ENCODE results near the gene VIPR1. TPM values are rescaled to one million over a fixed set of nuclear protein-coding genes. Genes with fewer than 3 reads are reported as not detected.

VIPR1 gene
- total and polyA plus RNA-seq, 2 donors (not counting 1 experiment from before 2014, with no cell fraction given), result 0.79 to 5.8 TPM

DNA sequence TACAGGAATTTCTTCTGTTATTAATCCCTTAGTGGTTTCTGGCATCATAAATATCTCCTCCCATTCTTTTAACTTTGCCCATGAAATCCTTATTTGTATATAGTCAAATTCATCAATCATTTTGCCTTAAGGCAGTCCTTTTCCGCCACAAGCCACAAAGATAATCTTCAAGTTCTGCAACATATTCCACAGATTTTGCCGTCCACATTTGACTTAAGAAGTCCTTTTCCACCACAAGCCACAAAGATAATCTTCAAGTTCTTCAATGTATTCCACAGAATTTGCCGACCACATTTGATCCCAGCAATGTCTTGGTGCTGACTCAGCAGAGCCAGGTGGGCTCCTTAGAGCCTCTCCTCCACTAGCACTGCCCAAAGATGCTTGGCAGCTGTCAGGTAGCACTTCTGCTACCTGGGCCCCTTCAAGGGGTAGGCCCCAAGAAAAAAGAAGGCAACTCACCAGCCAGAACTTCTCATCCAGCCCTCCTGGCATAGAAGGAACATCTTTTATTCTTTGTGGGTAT is 44.3 kb downstream of the VIPR1 start:
- no peak overlapping the region for H3K4me3 Mint-ChIP-seq
- Histone ChIP-seq H4K20me1 (ENCODE audit: control insufficient read depth, insufficient read depth, low read length, poor library complexity, severe bottlenecking) (no peaks in the 10 kb centered on the region), H3K36me3 (replicated peaks in 1 of 2; ENCODE audit: control extremely low read depth in 1 of 2, control insufficient read depth in 1 of 2, extremely low read depth in 1 of 2, insufficient read depth in 2 of 2, low read length in 1 of 2) (peaks cover 0 to 4% of the 10 kb centered on the region in 2 experiments), H2AFZ (ENCODE audit: insufficient read depth, low read depth, low read length, poor library complexity, severe bottlenecking) (no peak overlapping the region), H3K79me2 (ENCODE audit: control insufficient read depth, insufficient read depth, low read length) (no peaks in the 10 kb centered on the region), H3K4me1 (ENCODE audit: control insufficient read depth in 2 of 2, insufficient read depth in 2 of 2, low read length in 2 of 2) (no peaks in the 10 kb centered on the region), H3K9me3 (ENCODE audit: control extremely low read depth in 1 of 3, control insufficient read depth in 2 of 3, insufficient read depth in 1 of 3, low read length in 2 of 3) (no peaks in the 10 kb centered on the region), H3K9ac (ENCODE audit: low read length) (no peak overlapping the region), H3K4me2 (replicated peaks; ENCODE audit: low read depth, low read length, poor library complexity, severe bottlenecking) (no peak overlapping the region), H3K4me3 (ENCODE audit: control extremely low read depth in 1 of 5, extremely low read depth in 1 of 5, insufficient read depth in 1 of 5, low read depth in 2 of 5, low read length in 4 of 5) (no peak overlapping the region), H3K27me3 (replicated peaks in 1 of 4; ENCODE audit: control extremely low read depth in 1 of 4, control insufficient read depth in 3 of 4, insufficient read depth in 4 of 4, low read length in 3 of 4) (no peaks in the 10 kb centered on the region), H3K27ac (ENCODE audit: low read length in 2 of 2) (no peak overlapping the region)
- TF ChIP-seq, protein P1, sequence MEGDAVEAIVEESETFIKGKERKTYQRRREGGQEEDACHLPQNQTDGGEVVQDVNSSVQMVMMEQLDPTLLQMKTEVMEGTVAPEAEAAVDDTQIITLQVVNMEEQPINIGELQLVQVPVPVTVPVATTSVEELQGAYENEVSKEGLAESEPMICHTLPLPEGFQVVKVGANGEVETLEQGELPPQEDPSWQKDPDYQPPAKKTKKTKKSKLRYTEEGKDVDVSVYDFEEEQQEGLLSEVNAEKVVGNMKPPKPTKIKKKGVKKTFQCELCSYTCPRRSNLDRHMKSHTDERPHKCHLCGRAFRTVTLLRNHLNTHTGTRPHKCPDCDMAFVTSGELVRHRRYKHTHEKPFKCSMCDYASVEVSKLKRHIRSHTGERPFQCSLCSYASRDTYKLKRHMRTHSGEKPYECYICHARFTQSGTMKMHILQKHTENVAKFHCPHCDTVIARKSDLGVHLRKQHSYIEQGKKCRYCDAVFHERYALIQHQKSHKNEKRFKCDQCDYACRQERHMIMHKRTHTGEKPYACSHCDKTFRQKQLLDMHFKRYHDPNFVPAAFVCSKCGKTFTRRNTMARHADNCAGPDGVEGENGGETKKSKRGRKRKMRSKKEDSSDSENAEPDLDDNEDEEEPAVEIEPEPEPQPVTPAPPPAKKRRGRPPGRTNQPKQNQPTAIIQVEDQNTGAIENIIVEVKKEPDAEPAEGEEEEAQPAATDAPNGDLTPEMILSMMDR (IDR thresholded peaks at IDR 0.05), result no peak
- TF ChIP-seq EZH2 (IDR thresholded peaks at IDR 0.05; ENCODE audit: borderline replicate concordance, insufficient read depth, low read depth, low read length, poor library complexity, severe bottlenecking), result no peak
- DNase-seq, result peak; percentile 26
- no peak for ATAC-seq (ENCODE audit: low read depth)
- intact Hi-C loops (cut with micrococcal nuclease), result loop anchor here (1.0 to 2.0 kb wide), 2 partner anchors 44 to 299 kb away; partner anchors contain the start of gene VIPR1
- CTCF ChIA-PET, result interaction anchor here (1.0 to 9.0 kb wide), 18 partner anchors 7 to 299 kb away, joined by 3 to 71 read pairs (median 4); partner anchors contain the start of genes SEC22C, VIPR1 and ZBTB47
- no peaks in the 10 kb centered on the region for H3K27me3 Mint-ChIP-seq
- no peaks in the 10 kb centered on the region for H3K9me3 Mint-ChIP-seq (ENCODE audit: insufficient read depth)
- H3K4me1 Mint-ChIP-seq, result no peaks in the 10 kb centered on the region
- H3K27ac Mint-ChIP-seq, result no peak overlapping the region
- 93% methylated on average over 3 of the region's 3 CpGs for WGBS (ENCODE audit: insufficient coverage)
- POLR2A ChIA-PET, result no interaction called here

- H3K27ac Mint-ChIP-seq, result no peak overlapping the region
- intact Hi-C loops (cut with micrococcal nuclease), result loop anchor here (1.0 to 2.0 kb wide), 2 partner anchors 45 to 300 kb away; partner anchors contain the start of gene VIPR1
- no peaks in the 10 kb centered on the region for H3K79me2 ChIP-seq (ENCODE audit: control insufficient read depth, insufficient read depth, low read length)
- ChIA-PET POLR2A (no interaction called here), CTCF (interaction anchor here (0.8 to 9.0 kb wide), 18 partner anchors 8 to 300 kb away, joined by 3 to 71 read pairs (median 4); partner anchors contain the start of genes SEC22C and VIPR1)
- DNase-seq (peak; percentile 74), ATAC-seq (ENCODE audit: low read depth) (peak; percentile 53)
- TF ChIP-seq, protein P1 (IDR thresholded peaks at IDR 0.05), result peak; percentile 97
- no peak for TF ChIP-seq EZH2 (IDR thresholded peaks at IDR 0.05; ENCODE audit: borderline replicate concordance, insufficient read depth, low read depth, low read length, poor library complexity, severe bottlenecking)
- no peaks in the 10 kb centered on the region for H3K4me1 ChIP-seq (ENCODE audit: control insufficient read depth in 2 of 2, insufficient read depth in 2 of 2, low read length in 2 of 2)
- no peaks in the 10 kb centered on the region for H4K20me1 ChIP-seq (ENCODE audit: control insufficient read depth, insufficient read depth, low read length, poor library complexity, severe bottlenecking)
- H3K27me3 Mint-ChIP-seq, result no peaks in the 10 kb centered on the region
- H3K9ac ChIP-seq (ENCODE audit: low read length), result no peak overlapping the region
- H3K4me2 ChIP-seq (replicated peaks; ENCODE audit: low read depth, low read length, poor library complexity, severe bottlenecking), result no peak overlapping the region
- H3K36me3 ChIP-seq (replicated peaks in 1 of 2; ENCODE audit: control extremely low read depth in 1 of 2, control insufficient read depth in 1 of 2, extremely low read depth in 1 of 2, insufficient read depth in 2 of 2, low read length in 1 of 2), result peaks cover 0 to 11% of the 10 kb centered on the region in 2 experiments
- no peaks in the 10 kb centered on the region for H3K4me1 Mint-ChIP-seq
- no peaks in the 10 kb centered on the region for H3K9me3 ChIP-seq (ENCODE audit: control extremely low read depth in 1 of 3, control insufficient read depth in 2 of 3, insufficient read depth in 1 of 3, low read length in 2 of 3)
- WGBS (ENCODE audit: insufficient coverage), result 0% methylated on average over 2 of the region's 7 CpGs
- H2AFZ ChIP-seq (ENCODE audit: insufficient read depth, low read depth, low read length, poor library complexity, severe bottlenecking), result no peak overlapping the region
- no peak overlapping the region for H3K27ac ChIP-seq (ENCODE audit: low read length in 2 of 2)
- H3K4me3 ChIP-seq (ENCODE audit: control extremely low read depth in 1 of 5, extremely low read depth in 1 of 5, insufficient read depth in 1 of 5, low read depth in 2 of 5, low read length in 4 of 5), result no peak overlapping the region
- no peaks in the 10 kb centered on the region for H3K27me3 ChIP-seq (replicated peaks in 1 of 4; ENCODE audit: control extremely low read depth in 1 of 4, control insufficient read depth in 3 of 4, insufficient read depth in 4 of 4, low read length in 3 of 4)
- H3K9me3 Mint-ChIP-seq (ENCODE audit: insufficient read depth), result no peaks in the 10 kb centered on the region
- H3K4me3 Mint-ChIP-seq, result no peak overlapping the region
These were observed 45.0 kb downstream of the VIPR1 start for GRCh38 chr3:42547401-42547945.
